Hematopoietic multipotent progenitor cell treated with erythropoietin and hydrocortisone succinate and interleukin-3 and kit ligand, for 15 days (in vitro differentiated cells): ENCODE data around the gene HSF2BP.
"Not testable (repeated sequence)": the region's sequence is repeated elsewhere in the genome, so short reads cannot be mapped to it uniquely, and the experiment has no call there.

Source experiments
- DNase-seq: peaks from one replicate; pipeline ENCODE4 v3.0.0-alpha.2; 2015; ENCODE audit warnings: low spot score

Gene HSF2BP

DNA sequence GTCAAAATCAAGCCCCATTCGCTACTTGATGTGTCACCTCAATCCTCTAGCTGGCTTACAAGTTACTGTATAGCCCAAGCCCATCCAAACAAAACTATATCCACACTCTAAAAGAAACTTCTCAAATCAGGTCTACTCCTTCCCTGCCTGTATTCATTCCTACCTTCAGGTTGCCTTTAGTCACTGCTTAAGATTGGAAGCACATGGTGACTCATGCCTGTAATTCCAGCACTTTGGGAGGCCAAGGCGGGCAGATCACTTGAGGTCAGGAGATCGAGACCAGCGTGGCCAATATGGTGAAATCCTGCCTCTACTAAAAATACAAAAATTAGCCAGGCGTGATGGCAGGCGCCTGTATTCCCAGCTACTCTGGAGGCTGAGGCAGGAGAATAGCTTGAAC is 7.4 kb downstream of the HSF2BP start:
- DNase-seq: not testable (repeated sequence)

DNA sequence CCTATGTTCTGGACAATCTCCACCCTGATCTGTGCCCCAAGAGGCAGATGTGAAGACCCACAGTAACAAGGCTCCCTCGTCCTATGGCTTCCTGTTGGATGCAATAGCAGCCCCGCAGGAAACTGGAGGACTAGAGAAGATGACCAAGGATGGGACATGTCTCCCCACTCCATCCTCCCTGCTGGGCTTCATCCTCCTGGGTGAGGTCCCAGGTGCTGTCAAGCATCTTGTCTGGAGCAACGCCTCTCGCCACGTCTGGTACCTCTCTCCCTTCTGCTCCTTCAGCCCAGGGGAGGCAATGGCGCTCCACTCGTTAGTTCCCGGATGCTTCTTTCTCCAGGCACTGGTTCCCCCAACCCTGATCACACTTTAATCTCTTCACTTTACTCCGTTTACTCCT is 11.1 kb downstream of the HSF2BP start:
- no peak for DNase-seq

DNA sequence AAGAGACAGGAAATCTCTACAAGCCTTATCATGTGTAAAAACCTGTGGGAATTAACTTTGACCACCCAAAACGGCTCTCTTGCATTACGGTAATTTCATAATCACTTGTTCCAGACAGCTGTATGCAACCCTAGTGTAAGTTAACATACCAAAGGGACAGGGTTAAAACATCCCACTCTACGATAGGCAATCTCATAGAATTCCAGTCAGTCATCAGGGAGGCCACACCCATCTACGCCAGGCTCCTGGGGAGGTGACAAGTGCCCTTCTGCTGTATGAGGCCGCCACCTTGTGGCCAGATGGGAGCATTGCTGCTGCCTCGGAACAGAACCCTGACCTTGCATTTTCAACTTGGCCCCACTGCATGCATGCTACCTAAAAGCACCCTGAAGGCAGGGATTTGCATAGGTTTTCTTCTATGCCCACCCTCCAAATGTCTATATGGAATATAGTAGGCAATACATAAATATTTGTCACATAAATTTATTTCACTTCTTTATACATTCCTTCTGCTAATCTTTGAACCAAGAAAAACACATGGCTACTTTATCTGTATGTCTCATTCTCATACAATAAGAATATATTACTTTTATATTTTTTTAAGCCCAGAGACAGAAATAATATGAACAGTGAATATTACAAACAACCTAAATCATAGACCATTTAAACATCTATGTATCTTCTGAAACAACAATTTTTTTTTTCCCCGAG is 12.6 kb downstream of the HSF2BP start:
- DNase-seq: peak; percentile 90

DNA sequence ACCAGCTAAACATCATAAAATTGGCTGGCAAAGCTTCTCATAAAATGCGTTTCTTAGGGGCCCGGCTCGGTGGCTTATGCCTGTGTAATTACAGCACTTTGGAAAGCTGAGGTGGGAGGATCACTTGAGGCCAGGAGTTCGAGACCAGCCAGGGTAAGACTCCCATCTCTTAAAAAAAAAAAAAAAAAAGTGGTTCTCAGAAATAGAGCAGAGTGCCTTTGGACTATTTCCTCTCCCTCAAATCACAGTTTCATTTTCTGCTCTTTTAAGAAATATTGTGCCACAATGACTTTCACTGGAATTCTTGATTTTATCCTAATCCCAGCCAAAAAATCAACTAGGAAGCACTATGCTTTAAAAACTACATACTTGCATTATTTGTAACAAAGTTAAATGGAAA is 13.3 kb downstream of the HSF2BP start:
- DNase-seq: no peak

DNA sequence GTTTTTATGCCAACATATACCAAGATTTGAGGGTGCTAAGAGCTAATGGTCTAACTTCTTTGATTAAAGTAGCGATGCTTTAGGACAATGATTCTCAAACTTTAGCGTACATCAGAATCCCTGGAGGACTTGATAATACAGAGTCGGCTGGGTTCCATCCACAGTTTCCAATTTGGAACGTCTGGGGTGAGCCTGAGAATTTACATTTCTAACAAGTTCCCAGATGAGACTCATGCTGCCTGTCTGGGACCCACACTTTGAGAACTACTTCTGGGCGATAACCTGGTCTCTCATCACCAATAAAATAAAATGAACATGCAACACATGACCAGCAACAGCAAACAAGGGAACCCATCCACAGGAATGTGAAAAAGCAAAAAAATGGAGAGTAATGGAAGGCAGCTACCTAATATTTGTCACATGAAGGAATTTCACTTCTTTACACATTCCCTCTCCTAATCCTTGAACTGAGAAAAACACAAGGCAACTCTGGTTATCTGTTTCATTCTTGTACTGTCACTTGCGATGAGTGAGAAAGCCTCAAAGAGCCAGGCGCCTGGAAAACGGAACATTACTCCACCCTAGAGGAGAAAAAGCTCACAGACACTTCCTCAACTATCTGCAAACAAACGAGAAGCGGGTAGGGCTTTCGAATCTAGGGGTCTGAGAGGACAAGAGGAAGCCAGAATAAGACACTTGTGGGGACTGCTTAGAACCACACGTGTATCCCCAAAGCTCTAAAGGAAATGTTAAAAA is 14.0 kb downstream of the HSF2BP start:
- no peak for DNase-seq

DNA sequence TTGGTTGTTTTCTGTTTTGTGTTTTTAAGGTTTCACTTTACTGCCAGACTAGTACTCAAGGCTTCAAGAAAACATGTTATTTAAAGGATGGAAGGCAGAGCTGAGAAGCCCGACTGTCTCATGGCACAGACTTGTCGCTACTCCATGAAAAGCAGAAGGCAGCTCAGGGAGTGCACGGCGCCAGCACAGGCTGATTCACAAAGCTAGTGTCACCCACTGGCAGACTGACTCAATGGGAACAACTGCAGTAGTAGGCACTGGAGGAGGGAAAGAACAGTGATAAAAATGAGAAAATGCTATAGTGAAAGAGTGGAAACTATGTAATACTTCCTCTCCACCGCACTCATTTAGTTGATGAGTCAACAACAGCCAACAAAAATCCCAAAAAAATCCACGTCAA is 14.7 kb downstream of the HSF2BP start:
- no peak for DNase-seq

DNA sequence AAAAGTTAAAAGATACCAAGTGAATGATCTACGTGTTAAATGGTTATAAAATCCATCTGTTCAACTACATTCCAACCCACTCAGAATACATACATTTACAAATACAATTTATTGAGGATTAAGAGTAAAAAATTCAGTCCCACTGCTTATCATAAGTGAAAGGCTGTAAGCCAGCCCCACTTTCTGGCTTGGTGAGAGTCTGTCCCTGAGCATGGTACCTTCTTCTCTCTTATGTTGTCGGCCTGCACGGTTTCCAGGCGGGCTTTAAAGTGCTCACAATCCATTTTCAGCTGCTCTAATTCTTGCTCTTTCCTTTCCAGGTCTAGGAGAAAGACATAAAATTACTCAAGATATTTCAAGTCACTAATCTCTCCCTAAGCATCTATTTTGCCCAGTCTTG is 15.2 kb downstream of the HSF2BP start:
- DNase-seq: no peak

DNA sequence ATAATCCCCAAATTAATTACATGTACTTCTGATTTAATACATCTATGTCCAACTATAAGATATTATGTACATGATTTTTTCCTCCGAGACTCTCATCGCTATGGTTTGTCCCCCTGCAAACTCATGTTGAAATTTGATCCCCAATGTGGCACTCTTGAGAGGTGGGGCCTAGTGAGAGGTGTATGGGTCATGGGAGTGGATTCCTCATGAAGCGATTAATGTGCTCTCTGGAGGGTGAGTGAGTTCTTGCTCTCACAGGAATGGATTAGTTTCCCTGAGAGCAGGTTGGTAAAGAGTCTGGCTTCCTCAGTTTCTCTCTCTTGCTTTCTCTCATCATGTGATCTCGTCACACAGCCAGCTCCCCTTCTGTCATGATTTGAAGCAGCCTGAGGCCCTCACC is 16.1 kb downstream of the HSF2BP start:
- no peak for DNase-seq

DNA sequence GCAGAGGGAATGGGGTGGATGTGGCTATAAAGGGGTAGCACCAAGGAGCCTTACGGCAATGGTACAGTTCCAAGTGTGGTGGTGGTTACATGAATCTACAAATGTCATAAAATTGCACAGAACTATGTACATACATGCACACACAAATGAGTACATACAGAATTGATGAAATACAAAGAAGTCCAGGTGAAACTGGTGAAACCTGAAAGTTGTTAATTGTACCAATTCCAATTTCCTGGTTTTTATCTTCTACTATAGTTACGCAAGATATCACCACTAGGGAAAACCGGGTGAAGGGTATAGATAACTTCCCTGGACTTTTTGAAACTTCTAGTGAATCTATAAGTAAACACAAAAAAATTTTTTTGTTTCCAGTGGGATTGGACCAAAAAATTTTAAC is 18.9 kb downstream of the HSF2BP start:
- DNase-seq: no peak

DNA sequence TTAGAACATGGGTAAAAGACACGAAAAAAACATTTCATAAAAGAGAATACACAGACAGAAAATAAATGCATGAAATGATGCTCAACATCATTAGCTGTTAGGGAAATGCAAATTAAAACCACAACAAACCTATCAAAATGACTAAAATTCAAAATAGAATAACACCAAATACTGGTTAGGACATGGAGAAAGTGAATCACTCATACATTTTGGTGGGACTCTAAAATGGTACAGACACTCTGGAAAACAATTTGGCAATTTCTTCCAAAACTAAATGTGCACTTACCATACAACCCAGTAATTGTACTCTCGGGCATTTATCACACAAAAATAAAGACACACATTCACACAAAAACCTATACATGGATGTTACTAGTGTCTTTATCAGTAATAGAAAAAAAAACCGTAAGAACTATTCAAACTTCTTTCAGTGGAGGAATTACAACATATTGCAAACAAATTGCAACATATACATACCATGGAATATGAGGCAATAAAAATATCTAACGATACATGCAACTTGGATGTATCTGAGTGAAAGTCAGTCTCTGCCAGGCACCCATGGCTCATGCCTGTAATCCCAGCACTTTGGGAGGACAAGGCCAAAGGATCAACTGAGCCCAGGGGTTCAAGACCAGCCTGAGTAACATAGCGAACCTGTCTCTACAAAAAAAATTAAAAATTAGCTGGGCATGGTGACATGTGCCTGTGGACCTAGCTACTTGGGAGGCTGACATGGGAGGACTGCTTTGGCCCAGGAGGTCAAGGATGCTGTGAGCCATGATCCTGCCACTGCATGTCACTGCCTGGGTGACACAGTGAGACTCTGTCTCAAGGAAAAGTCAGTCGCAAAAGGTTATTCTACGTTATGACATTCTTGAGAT is 19.6 kb downstream of the HSF2BP start:
- DNase-seq: no peak

DNA sequence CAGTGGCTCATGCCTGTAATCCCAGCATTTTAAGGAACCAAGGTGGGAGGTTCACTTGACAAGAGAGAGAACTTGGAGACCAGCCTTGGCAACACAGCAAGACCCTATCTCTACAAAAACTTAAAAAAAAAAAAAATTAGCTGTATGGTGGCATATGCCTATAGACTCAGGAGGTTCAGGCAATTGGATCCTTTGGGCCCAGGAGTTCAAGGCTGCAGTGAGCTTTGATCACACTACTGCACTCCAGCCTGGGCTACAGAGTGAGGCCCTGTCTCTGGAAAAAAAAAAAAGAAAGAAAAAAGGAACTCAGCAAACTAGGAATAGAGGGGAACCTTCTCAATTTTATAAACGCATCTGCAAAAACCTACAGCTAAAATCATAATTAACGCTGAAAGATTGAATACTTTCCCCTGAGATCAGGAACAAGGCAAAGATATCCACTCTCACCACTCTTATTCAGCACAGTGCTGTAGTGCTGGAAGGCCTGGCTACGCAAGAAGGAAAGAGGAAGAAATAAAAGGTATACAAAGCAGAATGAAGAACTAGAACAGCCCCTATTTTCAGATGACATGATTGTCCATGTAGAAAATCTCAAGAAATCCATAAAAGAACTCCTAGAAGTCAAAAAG is 21.6 kb downstream of the HSF2BP start:
- no peak for DNase-seq

DNA sequence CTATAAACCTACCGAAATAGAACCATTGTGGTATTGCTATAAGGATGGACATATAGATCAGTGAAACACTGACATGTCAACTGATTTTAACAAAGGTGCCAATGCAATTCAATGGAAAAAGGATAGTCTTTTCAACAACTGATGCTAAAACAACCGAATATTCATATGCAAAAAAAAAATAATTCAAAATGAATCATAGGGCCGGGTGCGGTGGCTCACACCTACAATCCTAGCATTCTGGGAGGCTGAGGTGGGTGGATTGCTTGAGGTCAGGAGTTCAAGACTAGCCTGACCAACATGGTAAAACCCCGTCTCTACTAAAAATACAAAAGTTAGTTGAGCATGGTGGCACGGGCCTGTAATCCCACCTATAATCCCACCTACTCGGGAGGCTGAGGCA is 23.9 kb downstream of the HSF2BP start:
- DNase-seq: no peak

DNA sequence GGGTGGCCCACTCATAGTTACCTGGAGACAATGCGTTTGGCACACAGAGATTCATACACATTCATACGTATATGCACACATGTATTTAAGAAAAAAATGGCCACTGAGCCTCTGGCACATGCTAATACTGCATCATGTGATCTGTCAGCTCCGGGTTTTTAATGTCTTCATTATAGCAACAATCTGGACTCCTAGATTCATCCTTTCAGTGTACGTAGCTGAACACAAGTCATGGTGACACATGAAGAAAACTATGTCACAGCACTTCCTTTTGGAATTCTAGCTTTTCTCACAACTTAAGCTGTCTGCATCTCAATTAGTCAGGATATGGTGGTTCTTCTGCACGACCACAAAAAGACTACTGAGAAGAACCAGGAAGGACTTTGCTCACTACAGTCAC is 24.7 kb downstream of the HSF2BP start:
- no peak for DNase-seq

DNA sequence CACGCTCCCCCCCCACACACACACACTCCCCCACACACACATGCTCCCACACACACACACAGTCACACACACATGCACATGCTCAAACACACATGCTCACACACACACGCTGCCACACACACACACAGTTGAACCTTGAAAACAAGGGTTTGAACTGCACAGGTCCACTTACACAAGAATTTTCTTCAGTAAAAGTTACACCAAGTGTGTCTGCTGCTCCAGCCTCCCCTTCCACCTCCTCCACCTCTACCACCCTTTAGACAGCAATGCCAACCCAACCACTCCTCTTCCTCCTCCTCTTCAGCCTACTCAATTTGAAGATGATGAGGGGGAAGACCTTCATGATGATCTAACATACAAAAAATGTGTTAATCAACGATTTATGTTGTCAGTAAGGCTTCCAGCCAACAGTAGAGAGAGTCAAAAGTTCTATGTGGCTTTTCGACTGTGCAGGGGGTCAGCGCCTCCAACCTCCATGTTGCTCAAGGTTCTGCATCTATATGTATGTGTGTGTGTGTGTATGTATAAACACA is 26.8 kb downstream of the HSF2BP start:
- DNase-seq: no peak

DNA sequence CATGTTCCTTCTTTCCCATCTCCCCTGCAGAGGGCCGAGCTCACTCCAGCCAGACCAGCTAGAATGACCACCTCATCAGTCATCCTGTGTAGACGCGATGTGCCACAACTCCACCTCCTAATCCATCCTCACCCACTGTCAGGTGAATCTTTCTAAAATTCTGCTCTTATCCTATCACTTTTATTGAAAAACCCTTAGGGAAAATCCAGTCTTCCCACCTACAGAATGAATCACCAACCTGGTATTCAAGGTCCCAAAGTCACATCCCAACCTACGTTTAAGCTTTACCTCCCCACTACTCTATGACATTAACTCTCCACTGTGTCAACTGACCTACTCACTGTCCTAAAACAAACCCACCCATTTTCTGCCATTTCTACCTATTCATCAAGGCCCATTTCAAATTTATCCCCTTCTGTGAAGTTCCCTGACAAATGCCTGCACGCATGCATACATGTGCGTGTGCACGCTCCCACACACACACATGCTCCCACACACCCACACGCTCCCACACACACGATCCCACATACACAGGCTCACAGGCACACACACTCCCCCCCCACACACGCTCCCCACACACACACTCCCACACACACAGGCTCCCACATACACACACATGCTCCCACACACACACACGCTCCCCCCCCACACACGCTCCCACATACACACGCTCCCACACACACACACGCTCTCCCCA is 27.7 kb downstream of the HSF2BP start:
- DNase-seq: no peak

DNA sequence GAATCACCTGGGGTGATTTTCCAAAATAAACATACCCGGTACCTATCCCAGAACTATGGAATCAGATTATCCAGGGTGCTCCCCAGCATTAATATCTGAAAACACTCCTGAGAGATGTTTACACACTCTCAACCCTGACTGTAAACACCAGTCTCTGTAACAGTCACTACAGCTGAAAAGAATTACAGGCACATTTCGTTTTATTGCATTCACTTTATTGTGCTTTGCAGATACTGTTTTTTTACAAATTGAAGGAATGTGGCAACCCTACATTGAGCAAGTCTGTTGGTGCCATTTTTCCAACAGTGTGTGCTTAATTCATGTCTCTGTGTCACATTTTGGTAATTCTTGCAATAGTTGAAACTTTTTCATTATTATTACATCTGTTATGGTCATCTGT is 31.8 kb downstream of the HSF2BP start:
- no peak for DNase-seq

DNA sequence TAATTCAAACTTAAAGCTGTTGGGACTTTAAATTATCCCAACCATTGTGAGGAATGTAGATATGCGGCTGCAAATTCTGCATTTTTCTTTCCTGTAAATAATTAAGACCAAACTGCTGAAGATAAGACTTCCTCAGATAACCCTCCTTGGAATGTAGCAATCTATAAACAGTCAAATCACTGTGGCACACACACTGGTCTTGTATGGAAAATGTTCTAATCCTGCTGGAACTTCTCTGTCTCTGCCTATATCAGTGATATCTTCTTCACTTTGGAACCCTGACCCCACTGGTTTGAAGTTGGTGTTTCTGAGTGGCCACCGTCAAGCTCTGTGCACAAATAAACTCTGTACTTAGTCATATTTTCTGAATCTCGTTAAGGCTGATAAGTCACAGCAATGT is 32.9 kb downstream of the HSF2BP start:
- no peak for DNase-seq

DNA sequence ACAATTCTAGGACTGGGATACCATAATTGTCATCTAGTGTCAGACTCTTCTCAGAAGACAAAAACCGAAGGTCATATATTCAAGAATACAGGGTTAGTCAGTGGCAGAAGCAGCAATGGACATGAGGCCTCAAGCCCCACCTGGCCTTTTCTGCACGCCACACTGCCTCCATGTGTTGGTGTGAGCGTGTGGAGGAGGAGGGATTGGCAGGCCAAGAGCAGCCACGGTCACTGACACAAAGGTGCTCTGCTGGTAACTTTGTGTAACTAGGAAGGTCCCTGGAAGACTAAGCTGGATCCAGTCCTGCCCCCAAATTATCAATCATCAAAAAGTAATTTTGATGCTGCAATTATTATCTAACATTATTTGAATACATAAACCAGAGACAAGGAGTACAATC is 34.9 kb downstream of the HSF2BP start:
- no peak for DNase-seq

DNA sequence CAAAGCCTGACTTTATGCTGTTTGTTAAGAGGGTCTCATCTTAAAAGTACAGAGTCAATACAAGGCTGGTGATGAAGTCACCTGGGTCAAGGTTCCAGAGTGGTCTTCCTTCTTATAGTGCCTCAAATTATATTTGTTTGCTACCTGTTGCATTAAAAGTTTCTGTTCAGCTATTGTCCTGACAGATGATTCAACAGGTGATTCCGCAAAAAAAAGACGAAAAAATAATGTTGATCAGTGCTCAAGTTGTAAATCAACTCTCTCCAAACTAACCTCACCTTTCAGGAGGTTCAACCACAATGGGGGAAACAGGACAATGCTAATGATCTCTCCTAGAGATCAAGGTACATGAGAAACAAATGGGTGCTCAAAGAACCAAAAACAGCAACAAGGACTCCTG is 35.7 kb downstream of the HSF2BP start:
- DNase-seq: no peak

DNA sequence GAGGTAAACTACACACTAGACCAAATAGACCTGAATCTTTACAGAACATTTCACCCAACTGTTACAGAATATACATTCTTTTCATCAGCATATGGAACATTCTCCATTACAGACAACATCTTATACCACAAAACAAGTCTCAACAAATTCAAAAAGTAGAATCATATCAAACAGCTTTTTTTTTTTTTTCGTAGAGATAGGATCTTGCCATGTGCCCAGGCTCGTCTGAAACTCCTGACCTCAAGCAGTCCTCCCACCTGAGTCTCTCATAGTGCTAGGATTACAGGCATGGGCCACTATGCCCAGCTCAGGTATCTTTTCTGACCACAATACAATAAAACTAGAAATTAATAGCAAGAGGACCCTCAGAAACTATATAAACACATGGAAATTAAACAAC is 36.5 kb downstream of the HSF2BP start:
- DNase-seq: no peak

DNA sequence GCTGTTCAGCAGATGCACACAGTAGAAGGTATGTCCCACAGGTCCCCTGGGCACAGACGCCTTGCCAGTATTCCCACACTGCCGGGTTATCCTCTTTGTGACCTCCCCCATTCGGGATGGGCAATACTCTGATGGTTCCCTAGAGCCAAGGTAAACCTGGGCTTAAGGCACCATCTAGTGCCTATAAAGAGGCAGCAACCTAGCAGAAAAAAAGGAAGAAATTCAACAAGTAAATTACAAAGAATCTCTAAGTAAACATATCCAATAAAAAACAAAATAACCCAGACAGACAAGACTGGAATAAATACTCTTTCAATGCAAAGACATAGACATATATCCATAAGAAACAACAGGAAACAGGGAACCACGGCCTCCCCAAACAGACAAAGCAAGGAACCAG is 39.4 kb downstream of the HSF2BP start:
- DNase-seq: no peak

DNA sequence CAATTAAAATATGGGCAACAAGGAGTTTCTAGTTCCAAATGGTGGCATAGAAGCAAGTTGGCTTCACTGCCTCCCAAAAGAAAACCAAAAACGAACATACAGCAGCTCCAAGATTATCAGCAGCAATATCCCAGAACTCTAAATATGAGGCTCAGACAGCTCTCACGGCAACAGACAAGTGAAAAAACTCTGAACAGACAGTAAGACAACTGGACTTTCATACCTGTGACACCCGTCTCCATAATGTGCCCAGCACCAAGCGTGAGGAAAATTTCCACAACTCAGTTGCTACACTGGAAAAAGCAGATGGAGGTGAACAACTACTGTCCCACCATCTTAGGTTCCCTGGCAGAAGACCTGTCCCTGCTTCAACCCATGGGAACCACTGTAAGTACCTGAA is 39.9 kb downstream of the HSF2BP start:
- DNase-seq: no peak
